HG03066 (cell line): Measurements from ENCODE around the gene CXADR.
"Not testable (repeated sequence)": the region's sequence is repeated elsewhere in the genome, so short reads cannot be mapped to it uniquely, and the experiment has no call there.

Source experiments
- ATAC-seq: cut with Tn5 transposase; IDR thresholded peaks from one replicate; pipeline ENCODE4 v1.9.1; 2021; ENCODE audit warnings: low read depth; ENCODE audit not compliant: unreplicated experiment

The CXADR gene

DNA sequence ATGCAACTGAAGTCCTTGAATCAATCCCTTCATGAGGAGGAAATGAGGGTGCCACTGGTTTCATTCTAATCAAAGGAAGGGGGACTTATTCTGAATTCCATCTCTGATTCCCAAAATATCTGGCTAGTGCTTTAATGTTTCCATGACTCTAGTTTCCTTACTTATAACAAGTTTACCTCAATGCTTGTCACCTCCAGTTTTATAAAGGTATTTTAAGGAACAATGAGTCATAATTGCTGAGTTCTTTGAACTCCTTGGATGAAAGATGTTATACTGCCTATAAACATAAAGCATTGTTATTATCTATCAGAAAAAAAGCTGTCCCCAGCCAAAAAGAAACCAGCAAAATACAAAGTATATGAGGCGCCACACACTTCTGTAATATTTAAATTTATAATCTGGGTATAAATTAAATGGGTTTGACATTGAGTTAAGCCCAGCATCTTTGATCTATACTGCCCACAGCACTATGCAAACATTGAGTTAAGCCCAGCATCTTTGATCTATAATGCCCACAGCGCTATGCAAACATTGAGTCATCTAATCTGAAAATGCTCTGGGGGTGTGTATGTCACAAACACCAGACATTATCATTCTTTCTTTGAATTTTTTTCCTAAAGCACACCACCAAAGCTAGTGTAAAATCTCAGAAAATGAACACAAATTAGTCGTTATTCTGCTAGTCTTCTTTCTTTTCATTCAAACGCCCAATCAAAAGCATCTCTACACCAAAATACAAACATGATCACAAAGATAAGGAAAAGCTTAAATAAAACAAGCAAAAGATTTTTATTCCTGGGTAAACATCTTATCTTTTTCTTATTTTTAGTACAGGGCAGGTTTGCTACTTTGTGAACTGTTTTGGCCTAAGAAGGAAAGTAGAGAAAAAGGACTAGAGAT, 11.5 kb upstream of the CXADR start:
- ATAC-seq, result no peak

DNA sequence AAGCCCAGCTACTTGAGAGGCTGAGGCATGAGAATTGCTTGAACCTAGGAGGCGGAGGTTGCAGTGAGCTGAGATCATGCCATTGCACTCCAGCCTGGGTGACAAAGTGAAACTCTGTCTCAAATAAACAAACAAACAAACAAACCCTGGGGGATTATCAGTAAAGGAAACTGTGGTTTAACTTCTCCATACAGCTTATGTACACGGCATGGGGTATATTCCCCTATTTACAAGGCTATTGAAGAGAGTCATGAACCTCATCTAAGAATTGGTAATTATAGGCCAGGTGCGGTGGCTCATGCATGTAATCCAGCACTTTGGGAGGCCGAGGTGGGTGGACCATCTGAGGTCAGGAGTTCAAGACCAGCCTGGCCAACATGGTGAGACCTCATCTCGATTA, 9.9 kb upstream of the CXADR start:
- not testable (repeated sequence) for ATAC-seq

DNA sequence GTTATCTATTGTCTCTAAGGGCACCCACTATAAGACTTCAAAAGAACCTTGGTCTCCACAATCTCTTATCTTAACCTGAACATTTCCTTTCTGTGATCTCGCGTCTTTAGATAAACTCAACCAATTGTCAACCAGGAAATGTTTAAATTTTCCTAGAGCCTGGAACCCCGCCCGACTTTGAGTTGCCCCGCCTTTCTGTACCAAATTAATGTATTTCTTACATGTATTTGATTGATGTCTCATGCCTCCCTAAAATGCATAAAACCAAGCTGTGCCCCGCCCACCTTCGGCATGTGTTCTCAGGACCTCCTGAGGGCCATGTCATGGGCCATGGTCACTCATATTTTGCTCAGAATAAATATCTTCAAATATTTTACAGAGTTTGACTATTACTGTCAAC, 5.9 kb upstream of the CXADR start:
- no peak for ATAC-seq

DNA sequence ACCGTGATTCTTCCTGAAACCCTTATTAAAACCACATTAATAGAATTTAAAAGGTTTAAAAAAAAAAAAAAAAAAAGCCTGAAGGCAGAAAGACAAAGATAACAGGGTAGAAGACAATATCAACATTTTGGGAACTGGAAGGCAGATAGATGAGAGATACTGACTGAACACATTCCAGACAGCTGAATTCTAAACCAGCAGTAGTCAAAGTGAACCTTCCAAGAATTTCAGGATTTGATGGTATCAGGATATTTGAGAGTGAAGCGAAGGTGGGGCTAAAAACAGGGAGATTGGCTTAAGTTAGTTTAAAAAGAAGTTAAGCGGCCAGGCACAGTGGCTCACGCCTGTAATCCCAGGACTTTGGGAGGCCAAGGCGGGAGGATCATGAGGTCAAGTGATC, 5.3 kb upstream of the CXADR start:
- no peak for ATAC-seq

- peak; percentile 31 for ATAC-seq
Measured at GRCh38 chr21:17513214-17514123, 626 bp downstream of the CXADR start.

- ATAC-seq, result no peak
Measured at GRCh38 chr21:17514124-17514845, 1.4 kb downstream of the CXADR start.

DNA sequence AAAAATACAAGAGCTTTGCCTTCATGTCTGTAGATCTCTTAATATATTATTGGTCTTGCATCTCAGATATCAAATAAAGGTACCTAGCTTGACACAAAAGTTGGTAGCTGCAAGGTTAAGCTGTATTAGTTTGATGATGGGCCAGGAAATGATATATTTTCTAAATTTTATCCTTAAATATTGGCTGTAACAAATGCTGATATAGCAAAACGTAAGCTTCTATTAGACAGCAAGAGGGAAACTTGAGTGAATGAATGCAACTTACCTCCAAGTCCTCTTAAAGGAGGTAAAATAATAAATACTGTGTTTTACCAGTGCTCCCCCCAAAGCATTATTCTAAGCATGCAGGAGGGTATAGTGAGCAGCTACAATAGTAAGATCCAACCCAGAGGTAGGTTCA, 4.2 kb downstream of the CXADR start:
- ATAC-seq, result not testable (repeated sequence)

GRCh38 chr21:17519208-17519738, 6.4 kb downstream of the CXADR start:
- ATAC-seq, result no peak

DNA sequence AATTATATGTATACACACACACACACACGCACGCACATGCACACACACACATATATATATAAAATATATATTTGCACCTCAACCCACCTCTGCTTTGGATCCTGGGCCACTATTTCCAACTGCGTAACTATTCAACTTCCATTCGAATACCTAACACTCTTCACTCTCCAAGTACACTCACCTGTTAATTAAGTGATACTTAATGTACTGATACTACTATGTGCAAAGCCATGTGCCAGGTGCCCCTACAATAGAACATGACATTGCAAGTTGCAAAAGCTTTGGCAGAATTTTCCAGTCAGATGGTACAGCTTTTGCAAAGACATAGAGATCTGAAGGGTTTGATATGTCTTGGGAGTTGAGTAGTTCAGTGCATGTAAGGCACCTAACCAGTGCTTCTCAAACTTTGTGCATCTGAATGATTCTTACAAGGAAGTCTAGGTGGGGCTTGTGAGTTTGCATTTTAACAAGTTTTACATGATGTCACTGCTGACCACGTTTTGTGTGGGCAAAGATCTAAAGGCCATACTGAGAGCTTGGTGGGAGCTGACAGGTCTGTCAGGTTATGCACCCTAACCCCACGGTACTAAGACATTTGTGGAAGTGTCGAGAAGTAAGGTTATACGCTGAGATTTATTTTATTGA, 7.2 kb downstream of the CXADR start:
- no peak for ATAC-seq

- no peak for ATAC-seq
Measured at GRCh38 chr21:17523007-17523451, 10.2 kb downstream of the CXADR start.

DNA sequence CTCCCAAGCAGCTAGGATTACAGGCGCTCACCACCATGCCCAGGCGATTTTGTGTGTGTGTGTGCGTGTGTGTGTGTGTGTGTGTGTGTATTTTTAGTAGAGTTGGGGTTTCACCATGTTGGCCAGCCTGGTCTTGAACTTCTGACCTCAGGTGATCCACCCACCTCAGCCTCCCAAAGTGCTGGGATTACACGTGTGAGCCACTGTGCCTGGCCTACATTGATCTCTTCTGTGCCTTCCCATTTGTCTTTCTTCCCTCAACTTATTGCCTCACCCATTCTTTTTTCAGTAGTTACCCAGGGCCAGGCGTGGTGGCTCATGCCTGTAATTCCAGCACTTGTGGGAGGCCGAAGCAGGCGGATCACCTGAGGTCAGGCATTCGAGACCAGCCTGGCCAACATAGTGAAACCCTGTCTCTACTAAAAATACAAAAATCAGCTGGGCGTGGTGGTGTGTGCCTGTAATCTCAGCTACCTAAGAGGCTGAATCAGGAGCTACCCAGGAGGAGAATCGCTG, 11.2 kb downstream of the CXADR start:
- not testable (repeated sequence) for ATAC-seq

DNA sequence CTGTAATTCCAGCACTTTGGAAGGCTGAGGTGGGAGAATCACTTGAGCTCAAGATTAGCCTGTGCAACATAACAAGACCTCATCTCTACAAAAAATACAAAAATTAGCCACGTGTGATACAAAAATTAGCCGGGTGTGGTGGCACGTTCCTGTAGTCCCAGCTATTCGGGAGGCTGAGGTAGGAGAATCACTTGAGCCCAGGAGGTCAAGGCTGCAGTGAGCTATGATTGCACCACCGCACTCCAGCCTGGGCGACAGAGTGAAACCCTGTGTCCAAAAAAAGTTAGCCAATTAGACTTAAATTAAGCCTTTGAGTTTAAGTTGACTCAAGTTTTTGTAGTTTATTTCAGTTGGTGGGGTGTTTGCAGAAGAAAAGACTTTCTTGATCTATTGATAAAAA, 11.8 kb downstream of the CXADR start:
- no peak for ATAC-seq

GRCh38 chr21:17526776-17527175, 13.9 kb downstream of the CXADR start:
- ATAC-seq, result no peak

- ATAC-seq, result no peak
Measured at GRCh38 chr21:17527240-17527639, 14.4 kb downstream of the CXADR start.

DNA sequence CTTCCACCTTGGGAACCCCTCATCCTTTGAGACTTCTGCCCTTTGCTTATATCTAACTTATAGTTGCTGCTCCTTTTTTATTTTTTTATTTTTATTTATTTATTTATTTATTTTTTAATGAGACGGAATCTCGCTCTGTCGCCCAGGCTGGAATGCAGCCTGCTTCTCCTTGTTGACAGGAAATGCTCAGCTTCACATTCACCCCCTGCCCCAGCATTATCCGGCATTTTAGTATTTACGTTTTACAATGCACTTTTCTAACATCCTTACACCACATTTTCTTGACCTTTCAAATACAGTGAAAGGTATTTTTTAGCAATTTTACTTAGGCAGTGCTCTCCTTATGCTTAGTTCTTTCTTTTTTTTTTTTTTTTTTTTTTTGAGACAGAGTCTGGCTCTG, 14.9 kb downstream of the CXADR start:
- no peak for ATAC-seq

GRCh38 chr21:17529648-17530047, 16.8 kb downstream of the CXADR start:
- no peak for ATAC-seq

- ATAC-seq, result no peak
Measured at GRCh38 chr21:17532292-17532691, 19.4 kb downstream of the CXADR start.

GRCh38 chr21:17536381-17536780, 23.5 kb downstream of the CXADR start:
- no peak for ATAC-seq

- no peak for ATAC-seq
Measured at GRCh38 chr21:17537299-17537698, 24.5 kb downstream of the CXADR start.

DNA sequence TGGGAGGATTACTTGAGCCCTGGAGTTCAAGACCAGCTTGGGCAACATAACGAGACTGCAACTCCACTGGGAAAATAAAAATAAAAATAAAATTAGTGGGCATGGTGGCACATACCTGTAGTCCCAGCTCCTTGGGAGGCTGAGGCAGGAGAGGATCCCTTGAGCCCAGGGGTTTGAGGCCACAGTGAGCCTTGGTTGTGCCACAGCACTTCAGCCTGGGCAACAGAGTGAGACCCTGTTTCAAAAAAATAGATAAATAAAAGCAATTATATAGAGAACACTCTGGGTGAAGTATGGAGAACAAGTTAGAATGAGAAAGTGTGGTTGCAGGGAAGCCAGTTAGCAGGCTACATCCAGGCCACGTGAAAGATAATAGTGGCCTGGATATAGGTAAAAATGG, 25.7 kb downstream of the CXADR start:
- no peak for ATAC-seq
